ENCODE results near the gene IGF1R.
A peak's percentile ranks its signal among the peaks of the same experiment; 100 is the strongest.

IGF1R gene

GRCh38 chr15:98859149-98859548 is 210.8 kb downstream of the IGF1R start:
- no peak for DNase-seq (ENCODE audit: low spot score)

GRCh38 chr15:98860281-98861041 is 212.1 kb downstream of the IGF1R start:
- peak; percentile 13 for DNase-seq (ENCODE audit: low spot score)

- DNase-seq (ENCODE audit: low spot score), result no peak
Observed at GRCh38 chr15:98861188-98861587, 212.8 kb downstream of the IGF1R start.

GRCh38 chr15:98863983-98864382 is 215.6 kb downstream of the IGF1R start:
- no peak for DNase-seq (ENCODE audit: low spot score)

- peak; percentile 76 for DNase-seq (ENCODE audit: low spot score)
Observed at GRCh38 chr15:98865397-98866339, 217.3 kb downstream of the IGF1R start.

GRCh38 chr15:98866511-98866910 is 218.2 kb downstream of the IGF1R start:
- DNase-seq (ENCODE audit: low spot score), result no peak

GRCh38 chr15:98868564-98868963 is 220.2 kb downstream of the IGF1R start:
- no peak for DNase-seq (ENCODE audit: low spot score)

GRCh38 chr15:98870788-98871187 is 222.4 kb downstream of the IGF1R start:
- no peak for DNase-seq (ENCODE audit: low spot score)

- DNase-seq (ENCODE audit: low spot score), result no peak
Observed at GRCh38 chr15:98872774-98873173, 224.4 kb downstream of the IGF1R start.

- no peak for DNase-seq (ENCODE audit: low spot score)
Observed at GRCh38 chr15:98873441-98874218, 225.3 kb downstream of the IGF1R start.

GRCh38 chr15:98874370-98874769 is 226.0 kb downstream of the IGF1R start:
- no peak for DNase-seq (ENCODE audit: low spot score)

GRCh38 chr15:98874773-98875172 is 226.4 kb downstream of the IGF1R start:
- DNase-seq (ENCODE audit: low spot score), result no peak

GRCh38 chr15:98875309-98875708 is 227.0 kb downstream of the IGF1R start:
- no peak for DNase-seq (ENCODE audit: low spot score)

GRCh38 chr15:98876451-98877369 is 228.4 kb downstream of the IGF1R start:
- DNase-seq (ENCODE audit: low spot score), result no peak

- no peak for DNase-seq (ENCODE audit: low spot score)
Observed at GRCh38 chr15:98878172-98878571, 229.8 kb downstream of the IGF1R start.

GRCh38 chr15:98878862-98879261 is 230.5 kb downstream of the IGF1R start:
- DNase-seq (ENCODE audit: low spot score), result no peak

- DNase-seq (ENCODE audit: low spot score), result peak; percentile 52
Observed at GRCh38 chr15:98881526-98882520, 233.5 kb downstream of the IGF1R start.

- DNase-seq (ENCODE audit: low spot score), result no peak
Observed at GRCh38 chr15:98883478-98883877, 235.1 kb downstream of the IGF1R start.

GRCh38 chr15:98884894-98885293 is 236.6 kb downstream of the IGF1R start:
- DNase-seq (ENCODE audit: low spot score), result no peak

GRCh38 chr15:98887976-98888375 is 239.6 kb downstream of the IGF1R start:
- DNase-seq (ENCODE audit: low spot score), result no peak

Data from CD4-positive, alpha-beta T cell treated with Interleukin-15 for 4 hours (primary cell).